HEK293 (cell line): ENCODE measurements around the gene C5orf47.

ENCODE experiments used
- CTCF ChIA-PET: fragments of 350-600 bp; formaldehyde crosslinking; extraction: SDS; loops from one replicate; lab custom pipeline; 2021; ENCODE audit warnings: antibody characterized with exemption; lab: Yijun Ruan, JAX
- POLR2A ChIA-PET: fragments of 300-600 bp; formaldehyde crosslinking; extraction: SDS; loops from one replicate; lab custom pipeline; 2020; ENCODE audit warnings: antibody characterized with exemption, inconsistent platforms; lab: Yijun Ruan, JAX
- H3K27ac ChIP-seq: fragments of 200-500 bp; sonication (Bioruptor generic); 2 replicates; pipeline ENCODE4 v1.5.1; 2014; ENCODE audit warnings: low read depth, low read length, control low read depth, inconsistent platforms; ENCODE audit errors: extremely low read depth
- H3K36me3 ChIP-seq, 2 experiments: fragments of 200-500 bp in 1 of 2; sonication (Bioruptor generic) in 1 of 2; 1 replicate in 1 of 2; 2 replicates in 1 of 2; pipeline ENCODE4 v1.5.1; 2014 to 2017; ENCODE audit warnings: inconsistent platforms in 2 of 2, low read length in 2 of 2; ENCODE audit not compliant: control insufficient read depth in 2 of 2, insufficient read depth in 1 of 2
- H3K4me1 ChIP-seq: fragments of 200-500 bp; sonication (Bioruptor generic); 2 replicates; pipeline ENCODE4 v1.5.1; 2014; ENCODE audit warnings: mild to moderate bottlenecking, low read length, inconsistent platforms; ENCODE audit not compliant: control insufficient read depth, insufficient read depth
- H3K4me3 ChIP-seq: 2 replicates; pipeline ENCODE4 v1.5.1; 2011; ENCODE audit warnings: low read depth, mild to moderate bottlenecking, control low read depth, low read length, moderate library complexity
- H3K9me3 ChIP-seq: fragments of 200-500 bp; sonication (Bioruptor generic); 2 replicates; pipeline ENCODE4 v1.5.1; 2014; ENCODE audit warnings: low read depth, low read length, inconsistent platforms; ENCODE audit not compliant: control insufficient read depth, insufficient read depth
- GLIS2 ChIP-seq: fragments of 450-650 bp; formaldehyde crosslinking; IDR thresholded peaks from 2 replicates; pipeline ENCODE4 v1.5.1; 2016; ENCODE audit warnings: missing biosample characterization, missing genetic modification characterization
- HOXD13 ChIP-seq: sonication (generic); formaldehyde crosslinking; IDR thresholded peaks from 2 replicates; pipeline ENCODE4 v1.8.0; 2022; ENCODE audit warnings: missing genetic modification reagents, borderline replicate concordance
- RBAK ChIP-seq: fragments of 450-650 bp; formaldehyde crosslinking; IDR thresholded peaks from 2 replicates; pipeline ENCODE4 v1.5.1; 2016; ENCODE audit warnings: missing biosample characterization, missing genetic modification characterization
- ZBTB1 ChIP-seq: fragments of 450-650 bp; formaldehyde crosslinking; IDR thresholded peaks from 2 replicates; pipeline ENCODE4 v1.5.1; 2016; ENCODE audit warnings: missing biosample characterization, missing genetic modification characterization
- ZBTB48 ChIP-seq: fragments of 450-650 bp; formaldehyde crosslinking; IDR thresholded peaks from 2 replicates; pipeline ENCODE4 v1.5.1; 2016; ENCODE audit warnings: missing biosample characterization, missing genetic modification characterization
- ZBTB8A ChIP-seq: fragments of 450-650 bp; formaldehyde crosslinking; IDR thresholded peaks from 2 replicates; pipeline ENCODE4 v1.5.1; 2016; ENCODE audit warnings: missing biosample characterization, missing genetic modification characterization
- ZFP41 ChIP-seq: fragments of 450-650 bp; formaldehyde crosslinking; IDR thresholded peaks from 2 replicates; pipeline ENCODE4 v1.5.1; 2016; ENCODE audit warnings: missing biosample characterization, missing genetic modification characterization, borderline replicate concordance
- ZFP69B ChIP-seq: fragments of 450-650 bp; formaldehyde crosslinking; IDR thresholded peaks from 2 replicates; pipeline ENCODE4 v1.5.1; 2016; ENCODE audit warnings: missing biosample characterization, missing genetic modification characterization
- ZNF133 ChIP-seq: fragments of 450-650 bp; formaldehyde crosslinking; IDR thresholded peaks from 2 replicates; pipeline ENCODE4 v1.5.1; 2016; ENCODE audit warnings: missing biosample characterization, missing genetic modification characterization
- ZNF146 ChIP-seq: fragments of 450-650 bp; formaldehyde crosslinking; IDR thresholded peaks from 2 replicates; pipeline ENCODE4 v1.5.1; 2016; ENCODE audit warnings: missing biosample characterization, missing genetic modification characterization
- ZNF16 ChIP-seq: fragments of 450-650 bp; formaldehyde crosslinking; IDR thresholded peaks from 2 replicates; pipeline ENCODE4 v1.5.1; 2016; ENCODE audit warnings: low read depth, missing biosample characterization, missing genetic modification characterization
- ZNF211 ChIP-seq: fragments of 450-650 bp; formaldehyde crosslinking; IDR thresholded peaks from 2 replicates; pipeline ENCODE4 v1.5.1; 2016; ENCODE audit warnings: low read depth, missing biosample characterization, missing genetic modification characterization
- ZNF311 ChIP-seq: fragments of 450-650 bp; formaldehyde crosslinking; IDR thresholded peaks from 2 replicates; pipeline ENCODE4 v1.5.1; 2017; ENCODE audit warnings: missing biosample characterization, missing genetic modification characterization, borderline replicate concordance
- ZNF37A ChIP-seq: fragments of 450-650 bp; IDR thresholded peaks from 2 replicates; pipeline ENCODE4 v1.5.1; 2018; ENCODE audit warnings: missing biosample characterization, missing genetic modification characterization
- ZNF394 ChIP-seq: fragments of 450-650 bp; formaldehyde crosslinking; IDR thresholded peaks from 2 replicates; pipeline ENCODE4 v1.5.1; 2016; ENCODE audit warnings: missing biosample characterization, missing genetic modification characterization, mild to moderate bottlenecking, moderate library complexity, borderline replicate concordance
- ZNF555 ChIP-seq: fragments of 450-650 bp; formaldehyde crosslinking; conservative IDR thresholded peaks from 2 replicates; pipeline ENCODE4 v1.5.1; 2017; ENCODE audit warnings: missing biosample characterization, mild to moderate bottlenecking, missing genetic modification characterization, inconsistent platforms
- ZNF561 ChIP-seq: fragments of 450-650 bp; IDR thresholded peaks from 2 replicates; pipeline ENCODE4 v1.5.1; 2018; ENCODE audit warnings: missing biosample characterization, missing genetic modification characterization, borderline replicate concordance
- ZNF585B ChIP-seq: fragments of 450-650 bp; formaldehyde crosslinking; IDR thresholded peaks from 2 replicates; pipeline ENCODE4 v1.5.1; 2016; ENCODE audit warnings: missing biosample characterization, missing genetic modification characterization
- ZNF596 ChIP-seq: fragments of 450-650 bp; IDR thresholded peaks from 2 replicates; pipeline ENCODE4 v1.5.0; 2018; ENCODE audit warnings: missing biosample characterization, mild to moderate bottlenecking, missing genetic modification characterization, moderate library complexity
- ZNF626 ChIP-seq: fragments of 450-650 bp; sonication (Bioruptor Pico); formaldehyde crosslinking; IDR thresholded peaks from 2 replicates; pipeline ENCODE4 v1.5.1; 2018; ENCODE audit warnings: missing biosample characterization, missing genetic modification characterization, inconsistent platforms
- ZNF654 ChIP-seq: fragments of 450-650 bp; formaldehyde crosslinking; IDR thresholded peaks from 2 replicates; pipeline ENCODE4 v1.5.1; 2016; ENCODE audit warnings: low read depth, missing biosample characterization, missing genetic modification characterization
- ZNF658 ChIP-seq: fragments of 450-650 bp; formaldehyde crosslinking; IDR thresholded peaks from 2 replicates; pipeline ENCODE4; 2016; ENCODE audit warnings: missing biosample characterization, missing genetic modification characterization
- ZNF677 ChIP-seq: fragments of 450-650 bp; IDR thresholded peaks from 2 replicates; pipeline ENCODE4 v1.5.0; 2018; ENCODE audit warnings: missing biosample characterization, mild to moderate bottlenecking, missing genetic modification characterization, moderate library complexity
- TF ChIP-seq, protein P1 (sequence below): fragments of 450-650 bp; formaldehyde crosslinking; IDR thresholded peaks from 2 replicates; pipeline ENCODE4 v1.5.1; 2016; ENCODE audit warnings: missing biosample characterization, missing genetic modification characterization
- TF ChIP-seq, protein P2 (sequence below): fragments of 450-650 bp; formaldehyde crosslinking; IDR thresholded peaks from 2 replicates; pipeline ENCODE4 v1.5.1; 2016; ENCODE audit warnings: missing biosample characterization, missing genetic modification characterization
- TF ChIP-seq, protein P3 (sequence below): fragments of 450-650 bp; formaldehyde crosslinking; IDR thresholded peaks from 2 replicates; pipeline ENCODE4 v1.5.1; 2016; ENCODE audit warnings: missing biosample characterization, missing genetic modification characterization
- TF ChIP-seq, protein P4 (sequence below): fragments of 450-650 bp; formaldehyde crosslinking; IDR thresholded peaks from 2 replicates; pipeline ENCODE4 v1.5.1; 2016; ENCODE audit warnings: missing biosample characterization, missing genetic modification characterization

Gene C5orf47

DNA sequence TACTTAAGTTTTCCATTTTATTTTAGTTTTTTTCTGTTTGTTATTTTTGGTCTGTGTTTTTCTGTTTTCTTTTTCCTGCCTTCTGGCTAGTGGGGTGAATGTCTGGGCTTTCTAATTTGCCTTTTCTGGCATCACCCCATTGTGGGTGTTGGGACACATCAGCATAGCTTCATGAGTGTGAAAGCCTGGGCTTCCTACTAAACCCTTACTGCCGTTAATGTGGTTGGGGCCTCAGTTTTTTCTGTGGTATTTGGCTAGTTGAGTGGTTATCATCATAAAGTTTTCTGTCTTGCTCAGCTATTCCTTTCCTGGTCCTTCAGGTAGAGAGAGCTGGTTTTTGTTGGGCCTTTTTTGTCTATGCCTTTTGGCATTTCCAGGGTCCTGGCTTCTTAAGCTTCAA is 21.4 kb downstream of the C5orf47 start:
- ChIA-PET POLR2A (interaction anchor here (0.7 kb wide), 1 partner anchor 301 kb away, joined by 7 read pairs; no protein-coding TSS in a partner anchor), CTCF (interaction anchor here (0.5 to 0.8 kb wide), 3 partner anchors 34 to 1693 kb away, joined by 3 to 4 read pairs (median 3); no protein-coding TSS in a partner anchor)
- Histone ChIP-seq H3K27ac (no peak overlapping the region), H3K36me3 (no peaks in the 10 kb centered on the region), H3K9me3 (no peaks in the 10 kb centered on the region), H3K4me3 (no peak overlapping the region), H3K4me1 (no peaks in the 10 kb centered on the region)
- TF ChIP-seq, protein P1, sequence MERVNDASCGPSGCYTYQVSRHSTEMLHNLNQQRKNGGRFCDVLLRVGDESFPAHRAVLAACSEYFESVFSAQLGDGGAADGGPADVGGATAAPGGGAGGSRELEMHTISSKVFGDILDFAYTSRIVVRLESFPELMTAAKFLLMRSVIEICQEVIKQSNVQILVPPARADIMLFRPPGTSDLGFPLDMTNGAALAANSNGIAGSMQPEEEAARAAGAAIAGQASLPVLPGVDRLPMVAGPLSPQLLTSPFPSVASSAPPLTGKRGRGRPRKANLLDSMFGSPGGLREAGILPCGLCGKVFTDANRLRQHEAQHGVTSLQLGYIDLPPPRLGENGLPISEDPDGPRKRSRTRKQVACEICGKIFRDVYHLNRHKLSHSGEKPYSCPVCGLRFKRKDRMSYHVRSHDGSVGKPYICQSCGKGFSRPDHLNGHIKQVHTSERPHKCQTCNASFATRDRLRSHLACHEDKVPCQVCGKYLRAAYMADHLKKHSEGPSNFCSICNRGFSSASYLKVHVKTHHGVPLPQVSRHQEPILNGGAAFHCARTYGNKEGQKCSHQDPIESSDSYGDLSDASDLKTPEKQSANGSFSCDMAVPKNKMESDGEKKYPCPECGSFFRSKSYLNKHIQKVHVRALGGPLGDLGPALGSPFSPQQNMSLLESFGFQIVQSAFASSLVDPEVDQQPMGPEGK (tag by site-specific recombination) = no peak
- TF ChIP-seq ZNF658 (tag by site-specific recombination) = no peak
- TF ChIP-seq ZNF16 = no peak
- no peak for TF ChIP-seq ZNF596 (tag by site-specific recombination)
- TF ChIP-seq ZBTB48 (tag by site-specific recombination) = no peak
- no peak for TF ChIP-seq ZBTB1 (tag by site-specific recombination)
- no peak for TF ChIP-seq RBAK (tag by site-specific recombination)

DNA sequence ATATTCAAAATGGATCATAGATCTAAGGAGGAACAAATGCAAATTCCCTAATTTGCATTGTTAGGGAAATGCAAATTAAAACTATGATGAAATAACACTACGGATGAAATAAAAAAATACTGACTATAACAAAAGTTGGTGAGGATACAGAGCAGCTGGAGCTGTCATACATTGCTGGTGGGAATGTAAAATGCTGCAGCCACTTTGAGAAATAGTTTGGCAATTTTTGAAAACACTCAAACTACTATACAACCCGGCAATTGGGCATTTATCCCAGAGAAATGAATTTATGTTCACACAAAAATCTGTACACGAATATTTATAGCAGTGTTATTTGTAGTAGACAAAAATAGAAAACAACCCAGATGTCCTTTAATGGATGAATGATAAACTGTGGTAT is 22.5 kb downstream of the C5orf47 start:
- TF ChIP-seq, protein P2, sequence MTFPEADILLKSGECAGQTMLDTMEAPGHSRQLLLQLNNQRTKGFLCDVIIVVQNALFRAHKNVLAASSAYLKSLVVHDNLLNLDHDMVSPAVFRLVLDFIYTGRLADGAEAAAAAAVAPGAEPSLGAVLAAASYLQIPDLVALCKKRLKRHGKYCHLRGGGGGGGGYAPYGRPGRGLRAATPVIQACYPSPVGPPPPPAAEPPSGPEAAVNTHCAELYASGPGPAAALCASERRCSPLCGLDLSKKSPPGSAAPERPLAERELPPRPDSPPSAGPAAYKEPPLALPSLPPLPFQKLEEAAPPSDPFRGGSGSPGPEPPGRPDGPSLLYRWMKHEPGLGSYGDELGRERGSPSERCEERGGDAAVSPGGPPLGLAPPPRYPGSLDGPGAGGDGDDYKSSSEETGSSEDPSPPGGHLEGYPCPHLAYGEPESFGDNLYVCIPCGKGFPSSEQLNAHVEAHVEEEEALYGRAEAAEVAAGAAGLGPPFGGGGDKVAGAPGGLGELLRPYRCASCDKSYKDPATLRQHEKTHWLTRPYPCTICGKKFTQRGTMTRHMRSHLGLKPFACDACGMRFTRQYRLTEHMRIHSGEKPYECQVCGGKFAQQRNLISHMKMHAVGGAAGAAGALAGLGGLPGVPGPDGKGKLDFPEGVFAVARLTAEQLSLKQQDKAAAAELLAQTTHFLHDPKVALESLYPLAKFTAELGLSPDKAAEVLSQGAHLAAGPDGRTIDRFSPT (tag by site-specific recombination) = no peak
- TF ChIP-seq ZNF561 (tag by site-specific recombination) = no peak
- no peak for TF ChIP-seq ZNF133 (tag by site-specific recombination)
- no peak for TF ChIP-seq ZNF211
- no peak for TF ChIP-seq ZNF394 (tag by site-specific recombination)
- no peak for TF ChIP-seq ZNF146 (tag by site-specific recombination)
- no peak for TF ChIP-seq ZNF555 (tag by site-specific recombination)
- no peak for TF ChIP-seq ZFP69B (tag by site-specific recombination)
- no peak for TF ChIP-seq ZNF585B (tag by site-specific recombination)
- TF ChIP-seq ZNF654 (tag by site-specific recombination) = no peak
- no peak for TF ChIP-seq ZBTB8A (tag by site-specific recombination)
- TF ChIP-seq ZNF677 (tag by site-specific recombination) = no peak
- no peak for TF ChIP-seq ZNF311 (tag by site-specific recombination)
- TF ChIP-seq, protein P3, sequence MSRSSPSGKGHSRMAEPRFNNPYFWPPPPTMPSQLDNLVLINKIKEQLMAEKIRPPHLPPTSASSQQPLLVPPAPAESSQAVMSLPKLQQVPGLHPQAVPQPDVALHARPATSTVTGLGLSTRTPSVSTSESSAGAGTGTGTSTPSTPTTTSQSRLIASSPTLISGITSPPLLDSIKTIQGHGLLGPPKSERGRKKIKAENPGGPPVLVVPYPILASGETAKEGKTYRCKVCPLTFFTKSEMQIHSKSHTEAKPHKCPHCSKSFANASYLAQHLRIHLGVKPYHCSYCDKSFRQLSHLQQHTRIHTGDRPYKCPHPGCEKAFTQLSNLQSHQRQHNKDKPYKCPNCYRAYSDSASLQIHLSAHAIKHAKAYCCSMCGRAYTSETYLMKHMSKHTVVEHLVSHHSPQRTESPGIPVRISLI (tag by site-specific recombination) = no peak
- no peak for TF ChIP-seq ZNF37A (tag by site-specific recombination)
- TF ChIP-seq GLIS2 (tag by site-specific recombination) = no peak
- no peak for TF ChIP-seq ZFP41 (tag by site-specific recombination)
- no peak for TF ChIP-seq HOXD13
- TF ChIP-seq ZNF626 (tag by site-specific recombination) = no peak
- TF ChIP-seq, protein P4, sequence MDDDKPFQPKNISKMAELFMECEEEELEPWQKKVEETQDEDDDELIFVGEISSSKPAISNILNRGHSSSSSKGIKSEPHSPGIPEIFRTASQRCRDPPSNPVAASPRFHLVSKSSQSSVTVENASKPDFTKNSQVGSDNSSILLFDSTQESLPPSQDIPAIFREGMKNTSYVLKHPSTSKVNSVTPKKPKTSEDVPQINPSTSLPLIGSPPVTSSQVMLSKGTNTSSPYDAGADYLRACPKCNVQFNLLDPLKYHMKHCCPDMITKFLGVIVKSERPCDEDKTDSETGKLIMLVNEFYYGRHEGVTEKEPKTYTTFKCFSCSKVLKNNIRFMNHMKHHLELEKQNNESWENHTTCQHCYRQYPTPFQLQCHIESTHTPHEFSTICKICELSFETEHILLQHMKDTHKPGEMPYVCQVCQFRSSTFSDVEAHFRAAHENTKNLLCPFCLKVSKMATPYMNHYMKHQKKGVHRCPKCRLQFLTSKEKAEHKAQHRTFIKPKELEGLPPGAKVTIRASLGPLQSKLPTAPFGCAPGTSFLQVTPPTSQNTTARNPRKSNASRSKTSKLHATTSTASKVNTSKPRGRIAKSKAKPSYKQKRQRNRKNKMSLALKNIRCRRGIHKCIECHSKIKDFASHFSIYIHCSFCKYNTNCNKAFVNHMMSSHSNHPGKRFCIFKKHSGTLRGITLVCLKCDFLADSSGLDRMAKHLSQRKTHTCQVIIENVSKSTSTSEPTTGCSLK = no peak
- TF ChIP-seq, all 188 proteins: peak for 0
- Histone ChIP-seq H3K4me1 (no peaks in the 10 kb centered on the region), H3K4me3 (no peak overlapping the region), H3K27ac (no peak overlapping the region), H3K36me3 (no peaks in the 10 kb centered on the region), H3K9me3 (no peaks in the 10 kb centered on the region)
- ChIA-PET POLR2A (no interaction called here), CTCF (no interaction called here)
